Retina (tissue), 1 donor: ENCODE measurements around the gene EBPL.

Experiments used
- DNase-seq: peaks from one replicate; pipeline ENCODE4 v3.0.0-alpha.2; 2016

Gene EBPL

GRCh38 chr13:49670828-49671227, 20.5 kb downstream of the EBPL start:
- DNase-seq = no peak

GRCh38 chr13:49669735-49670309, 21.5 kb downstream of the EBPL start:
- peak; percentile 78 for DNase-seq

GRCh38 chr13:49667773-49668172, 23.5 kb downstream of the EBPL start:
- no peak for DNase-seq

GRCh38 chr13:49664606-49665005, 26.7 kb downstream of the EBPL start:
- DNase-seq = peak; percentile 22

- DNase-seq = no peak
Measured at GRCh38 chr13:49657241-49657641, 34.0 kb downstream of the EBPL start.

GRCh38 chr13:49655906-49656305, 35.4 kb downstream of the EBPL start:
- DNase-seq = no peak

GRCh38 chr13:49654011-49654410, 37.3 kb downstream of the EBPL start:
- DNase-seq = no peak

GRCh38 chr13:49653478-49653877, 37.8 kb downstream of the EBPL start:
- DNase-seq = no peak

GRCh38 chr13:49652355-49653305, 38.7 kb downstream of the EBPL start:
- DNase-seq = peak; percentile 58

GRCh38 chr13:49651570-49652354, 39.5 kb downstream of the EBPL start:
- no peak for DNase-seq

- DNase-seq = no peak
Measured at GRCh38 chr13:49649963-49650312, 41.3 kb downstream of the EBPL start.

- no peak for DNase-seq
Measured at GRCh38 chr13:49649244-49649962, 41.9 kb downstream of the EBPL start.

- DNase-seq = no peak
Measured at GRCh38 chr13:49646688-49647087, 44.6 kb downstream of the EBPL start.

GRCh38 chr13:49645451-49645850, 45.8 kb downstream of the EBPL start:
- no peak for DNase-seq

- no peak for DNase-seq
Measured at GRCh38 chr13:49643035-49643646, 48.1 kb downstream of the EBPL start.

- DNase-seq = no peak
Measured at GRCh38 chr13:49641801-49642291, 49.4 kb downstream of the EBPL start.

- no peak for DNase-seq
Measured at GRCh38 chr13:49638744-49639072, 52.6 kb downstream of the EBPL start.

- DNase-seq = no peak
Measured at GRCh38 chr13:49638030-49638743, 53.1 kb downstream of the EBPL start.

- no peak for DNase-seq
Measured at GRCh38 chr13:49636705-49637104, 54.6 kb downstream of the EBPL start.

- DNase-seq = no peak
Measured at GRCh38 chr13:49635599-49636433, 55.5 kb downstream of the EBPL start.

- no peak for DNase-seq
Measured at GRCh38 chr13:49633710-49634109, 57.6 kb downstream of the EBPL start.
